HepG2 (cell line): ENCODE measurements around the gene ABCG4. TPM values are rescaled to one million over a fixed set of nuclear protein-coding genes. Genes with fewer than 3 reads are reported as not detected.
A peak's percentile ranks its signal among the peaks of the same experiment; 100 is the strongest.

Source experiments
- CCAR2 ChIP-seq: fragments of 200-400 bp; formaldehyde crosslinking; optimal IDR thresholded peaks from 2 replicates; pipeline ENCODE3; 2018; ENCODE audit warnings: low read depth, mild to moderate bottlenecking, low read length, moderate library complexity
- CREB1 ChIP-seq, 2 experiments: fragments of 450-650 bp in 1 of 2; IDR thresholded peaks; 2 replicates each; pipeline ENCODE4 v1.6.1; 2016 to 2017; ENCODE audit warnings: control low read depth in 1 of 2, mild to moderate bottlenecking in 1 of 2, missing compliant biosample characterization in 1 of 2, missing genetic modification characterization in 1 of 2
- GRHL1 ChIP-seq: sonication (generic); formaldehyde crosslinking; conservative IDR thresholded peaks from 2 replicates; pipeline ENCODE4 v1.8.0; 2022; ENCODE audit warnings: missing genetic modification reagents
- HIVEP1 ChIP-seq: sonication (generic); formaldehyde crosslinking; IDR thresholded peaks from 2 replicates; pipeline ENCODE4 v1.4.0; 2020; ENCODE audit warnings: mild to moderate bottlenecking, missing genetic modification reagents
- MLLT10 ChIP-seq: sonication (generic); formaldehyde crosslinking; IDR thresholded peaks from 2 replicates; pipeline ENCODE4 v1.4.0; 2020; ENCODE audit warnings: missing genetic modification reagents
- PAWR ChIP-seq: sonication (generic); formaldehyde crosslinking; IDR thresholded peaks from 2 replicates; pipeline ENCODE4 v1.4.0; 2020; ENCODE audit warnings: missing genetic modification reagents, mild to moderate bottlenecking, borderline replicate concordance
- SMAD3 ChIP-seq: sonication (generic); formaldehyde crosslinking; IDR thresholded peaks from 2 replicates; pipeline ENCODE4 v1.4.0; 2020; ENCODE audit warnings: missing genetic modification reagents
- ZNF318 ChIP-seq: sonication (generic); formaldehyde crosslinking; IDR thresholded peaks from 2 replicates; pipeline ENCODE4 v1.4.0; 2020; ENCODE audit warnings: mild to moderate bottlenecking, missing genetic modification reagents
- ZNF333 ChIP-seq: sonication (generic); formaldehyde crosslinking; IDR thresholded peaks from 2 replicates; pipeline ENCODE4 v1.4.0; 2020; ENCODE audit warnings: mild to moderate bottlenecking, missing genetic modification reagents, borderline replicate concordance
- ZNF382 ChIP-seq: sonication (generic); formaldehyde crosslinking; IDR thresholded peaks from 2 replicates; pipeline ENCODE4 v1.5.0; 2020; ENCODE audit warnings: missing genetic modification reagents, mild to moderate bottlenecking, borderline replicate concordance
- ZNF776 ChIP-seq: sonication (generic); formaldehyde crosslinking; IDR thresholded peaks from 2 replicates; pipeline ENCODE4 v1.4.0; 2020; ENCODE audit warnings: mild to moderate bottlenecking, missing genetic modification reagents
- polyA plus RNA-seq, 8 experiments: library from polyadenylated mRNA; depleted of rRNA in 3 of 8; stranded (reverse) in 7 of 8; unstranded in 1 of 8; fragments of >200 nt; fragmentation: Illumina TruSeq in 4 of 8; extraction: Trizol in 4 of 8; gene quantifications; 2 replicates each; pipeline versions ENCODE4 v1.2.1 to v1.2.3, GENCODE V29; 2011 to 2016; ENCODE audit warnings: low read depth in 4 of 8, missing spikeins in 1 of 8, mixed read lengths in 1 of 8; ENCODE audit not compliant: insufficient read depth in 1 of 8
- total RNA-seq, 5 experiments: library from RNA; depleted of rRNA; stranded (reverse); fragments of >200 nt; fragmentation: Illumina TruSeq; extraction: Trizol; gene quantifications; 2 replicates each; pipeline ENCODE4 v1.2.3, GENCODE V29; 2016; ENCODE audit warnings: low read depth in 1 of 5
- TF ChIP-seq, protein P1 (sequence below): sonication (generic); formaldehyde crosslinking; IDR thresholded peaks from 2 replicates; pipeline ENCODE4 v1.9.0; 2022; ENCODE audit warnings: missing genetic modification reagents, mild to moderate bottlenecking, borderline replicate concordance
- TF ChIP-seq, protein P2 (sequence below): IDR thresholded peaks from 2 replicates; pipeline ENCODE4 v1.6.1; 2016
- TF ChIP-seq, protein P3 (sequence below): sonication (generic); formaldehyde crosslinking; IDR thresholded peaks from 2 replicates; pipeline ENCODE4 v1.8.0; 2022; ENCODE audit warnings: missing genetic modification reagents, mild to moderate bottlenecking, inconsistent platforms, borderline replicate concordance

Gene ABCG4
- total and polyA plus RNA-seq, 2 of the 13 experiments (the other 11 are each of a cell fraction or from before 2014, with no cell fraction given) = not detected

DNA sequence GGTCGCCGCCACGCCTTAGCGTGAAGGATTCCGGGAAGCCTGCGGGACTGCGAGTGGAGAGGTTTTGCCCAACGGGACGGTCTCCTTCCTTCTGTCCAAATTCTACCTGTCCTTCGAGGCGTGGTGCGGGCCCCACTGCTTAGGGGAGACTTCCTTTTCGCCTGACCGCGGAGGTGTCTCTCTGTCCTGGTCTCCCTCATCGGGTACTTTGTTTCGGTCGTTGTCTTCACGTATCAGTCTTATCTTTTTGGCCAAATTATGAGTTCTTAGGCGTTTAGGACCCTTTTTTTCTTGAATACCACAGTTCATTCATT is 27.1 kb upstream of the ABCG4 start (continued):
- TF ChIP-seq GRHL1 (CRISPR knock-in tag) (no peak), ZNF318 (CRISPR knock-in tag) (no peak), ZNF382 (CRISPR knock-in tag) (no peak), HIVEP1 (CRISPR knock-in tag) (peak; percentile 48; the same call in 1 of the 2 replicates), ZNF776 (0 out of 2 replicates have a peak, but pooled peaks have one; percentile 38), PAWR (CRISPR knock-in tag) (no peak), SMAD3 (0 out of 2 replicates have a peak, but pooled peaks have one; percentile 17), ZNF333 (CRISPR knock-in tag) (0 out of 2 replicates have a peak, but pooled peaks have one; percentile 66), CREB1 (IDR thresholded peaks at IDR 0.05) (no peak), CREB1 (CRISPR knock-in tag; IDR thresholded peaks at IDR 0.05) (no peak), CCAR2 (no peak), MLLT10 (CRISPR knock-in tag) (no peak)
- TF ChIP-seq, protein P1, sequence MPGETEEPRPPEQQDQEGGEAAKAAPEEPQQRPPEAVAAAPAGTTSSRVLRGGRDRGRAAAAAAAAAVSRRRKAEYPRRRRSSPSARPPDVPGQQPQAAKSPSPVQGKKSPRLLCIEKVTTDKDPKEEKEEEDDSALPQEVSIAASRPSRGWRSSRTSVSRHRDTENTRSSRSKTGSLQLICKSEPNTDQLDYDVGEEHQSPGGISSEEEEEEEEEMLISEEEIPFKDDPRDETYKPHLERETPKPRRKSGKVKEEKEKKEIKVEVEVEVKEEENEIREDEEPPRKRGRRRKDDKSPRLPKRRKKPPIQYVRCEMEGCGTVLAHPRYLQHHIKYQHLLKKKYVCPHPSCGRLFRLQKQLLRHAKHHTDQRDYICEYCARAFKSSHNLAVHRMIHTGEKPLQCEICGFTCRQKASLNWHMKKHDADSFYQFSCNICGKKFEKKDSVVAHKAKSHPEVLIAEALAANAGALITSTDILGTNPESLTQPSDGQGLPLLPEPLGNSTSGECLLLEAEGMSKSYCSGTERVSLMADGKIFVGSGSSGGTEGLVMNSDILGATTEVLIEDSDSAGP (CRISPR knock-in tag) = peak; percentile 66; the same call in 1 of the 2 replicates
- TF ChIP-seq, protein P2, sequence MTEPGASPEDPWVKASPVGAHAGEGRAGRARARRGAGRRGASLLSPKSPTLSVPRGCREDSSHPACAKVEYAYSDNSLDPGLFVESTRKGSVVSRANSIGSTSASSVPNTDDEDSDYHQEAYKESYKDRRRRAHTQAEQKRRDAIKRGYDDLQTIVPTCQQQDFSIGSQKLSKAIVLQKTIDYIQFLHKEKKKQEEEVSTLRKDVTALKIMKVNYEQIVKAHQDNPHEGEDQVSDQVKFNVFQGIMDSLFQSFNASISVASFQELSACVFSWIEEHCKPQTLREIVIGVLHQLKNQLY (CRISPR knock-in tag) = 0 out of 2 replicates have a peak, but pooled peaks have one; percentile 3
- TF ChIP-seq, protein P3, sequence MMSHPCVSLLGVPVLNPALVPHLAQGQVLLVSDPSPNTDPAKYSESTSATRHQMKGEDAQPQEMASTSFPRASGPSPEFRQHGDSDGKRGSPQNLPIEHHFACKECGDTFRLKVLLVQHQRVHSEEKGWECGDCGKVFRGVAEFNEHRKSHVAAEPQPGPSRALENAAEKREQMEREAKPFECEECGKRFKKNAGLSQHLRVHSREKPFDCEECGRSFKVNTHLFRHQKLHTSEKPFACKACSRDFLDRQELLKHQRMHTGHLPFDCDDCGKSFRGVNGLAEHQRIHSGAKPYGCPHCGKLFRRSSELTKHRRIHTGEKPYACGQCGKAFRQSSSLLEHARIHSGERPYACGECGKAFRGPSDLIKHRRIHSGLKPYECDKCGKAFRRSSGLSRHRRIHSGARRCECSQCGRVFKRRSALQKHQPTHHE (CRISPR knock-in tag) = no peak
